GM12891 (cell line): ENCODE data around the gene CA5B.

Experiments
- PAX5 ChIP-seq: IDR thresholded peaks from 2 replicates; pipeline ENCODE4 v1.6.1; 2011; ENCODE audit warnings: low read length, moderate library complexity, mild to moderate bottlenecking; ENCODE audit not compliant: insufficient read depth, severe bottlenecking
- POLR2A ChIP-seq: IDR thresholded peaks from 2 replicates; pipeline ENCODE4 v1.6.1; 2011; ENCODE audit warnings: low read depth, low read length, control low read depth
- POLR2AphosphoS5 ChIP-seq: IDR thresholded peaks from 2 replicates; pipeline ENCODE4 v1.6.1; 2011; ENCODE audit warnings: low read depth, low read length, control low read depth
- TAF1 ChIP-seq: IDR thresholded peaks from 2 replicates; pipeline ENCODE4 v1.6.1; 2011; ENCODE audit warnings: low read depth, low read length, control low read depth

DNA sequence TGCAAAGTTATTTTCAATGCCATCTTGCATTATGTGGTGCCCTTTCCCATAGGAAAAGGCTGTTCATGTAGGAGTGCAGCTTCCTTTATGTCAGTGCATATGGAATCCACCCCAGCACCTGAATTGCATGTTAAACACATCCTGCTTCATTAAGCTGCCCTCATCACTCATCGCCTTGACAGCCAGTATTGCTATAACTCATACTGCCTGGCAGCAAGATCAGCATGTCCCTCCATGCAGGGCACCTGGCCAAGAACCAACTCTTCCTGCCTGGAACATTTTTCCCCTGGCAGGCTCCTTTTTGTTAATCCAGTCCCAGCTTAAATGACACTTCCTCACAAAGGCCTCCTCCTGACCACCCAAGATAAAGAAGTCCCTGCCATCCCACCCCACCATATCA lies 23.5 kb upstream of the CA5B start:
- no peak for TF ChIP-seq POLR2A
- no peak for TF ChIP-seq TAF1
- TF ChIP-seq PAX5: no peak
- TF ChIP-seq POLR2AphosphoS5: no peak
